Activated naive CD8-positive, alpha-beta T cell treated with anti-CD3 and anti-CD28 coated beads for 36 hours (primary cell): ENCODE results near the gene PMEPA1. TPM values are rescaled to one million over a fixed set of nuclear protein-coding genes. Genes with fewer than 3 reads are reported as not detected.

Experiments
- DNase-seq: peaks from one replicate; pipeline ENCODE4 v3.0.0; 2021
- H3K27ac Mint-ChIP-seq: one replicate; pipeline ENCODE4 v1.8.0; 2022; ENCODE audit warnings: mild to moderate bottlenecking, moderate library complexity, mixed read lengths
- H3K27me3 Mint-ChIP-seq: one replicate; pipeline ENCODE4 v1.8.0; 2022; ENCODE audit warnings: mild to moderate bottlenecking, mixed read lengths
- H3K36me3 Mint-ChIP-seq: one replicate; pipeline ENCODE4 v1.8.0; 2021; ENCODE audit warnings: mild to moderate bottlenecking, mixed read lengths
- H3K4me1 Mint-ChIP-seq: one replicate; pipeline ENCODE4 v1.8.0; 2021; ENCODE audit warnings: mixed read lengths
- H3K4me3 Mint-ChIP-seq: one replicate; pipeline ENCODE4 v1.8.0; 2022; ENCODE audit warnings: mild to moderate bottlenecking, moderate library complexity, mixed read lengths
- H3K9me3 Mint-ChIP-seq: one replicate; pipeline ENCODE4 v1.8.0; 2022; ENCODE audit warnings: mixed read lengths
- total RNA-seq, 2 experiments: library from RNA; stranded (reverse); gene quantifications; one replicate each; pipeline ENCODE4 v1.2.3, GENCODE V29; 2021

The PMEPA1 gene
- total RNA-seq, 2 experiments from 2014 or later = 1.0 to 1.7 TPM

DNA sequence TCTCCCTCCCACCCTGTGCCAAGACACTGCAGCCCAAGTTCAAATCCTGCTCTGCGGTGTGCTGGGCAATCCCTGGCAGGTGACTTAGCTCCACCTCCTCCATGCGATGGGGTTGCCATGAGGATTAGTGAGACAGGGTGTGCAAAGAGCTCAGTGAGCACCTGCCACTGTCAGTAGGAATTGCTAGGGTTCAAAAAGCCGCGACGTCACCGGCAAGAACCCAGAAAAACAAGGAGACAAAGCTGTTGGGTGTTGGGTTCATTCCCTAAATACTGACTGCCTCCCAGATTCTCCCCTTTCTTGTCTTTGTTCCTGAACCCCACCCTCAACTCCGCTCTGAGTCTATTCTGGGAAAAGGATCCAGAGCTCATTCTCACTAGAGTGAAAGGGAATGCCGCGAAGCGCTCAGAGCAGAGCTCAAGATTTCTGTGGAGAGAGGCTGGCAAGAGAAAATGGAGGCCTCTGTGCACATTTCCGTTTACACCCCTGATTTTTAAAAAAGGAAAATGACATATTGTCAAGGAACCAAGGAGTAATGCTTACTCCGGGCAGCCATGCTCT is 13.3 kb downstream of the PMEPA1 start:
- Mint-ChIP-seq H3K4me3 (no peak overlapping the region), H3K27me3 (no peaks in the 10 kb centered on the region), H3K36me3 (no peaks in the 10 kb centered on the region), H3K9me3 (no peaks in the 10 kb centered on the region), H3K4me1 (peaks cover 26% of the 10 kb centered on the region), H3K27ac (no peak overlapping the region)
- DNase-seq = no peak

DNA sequence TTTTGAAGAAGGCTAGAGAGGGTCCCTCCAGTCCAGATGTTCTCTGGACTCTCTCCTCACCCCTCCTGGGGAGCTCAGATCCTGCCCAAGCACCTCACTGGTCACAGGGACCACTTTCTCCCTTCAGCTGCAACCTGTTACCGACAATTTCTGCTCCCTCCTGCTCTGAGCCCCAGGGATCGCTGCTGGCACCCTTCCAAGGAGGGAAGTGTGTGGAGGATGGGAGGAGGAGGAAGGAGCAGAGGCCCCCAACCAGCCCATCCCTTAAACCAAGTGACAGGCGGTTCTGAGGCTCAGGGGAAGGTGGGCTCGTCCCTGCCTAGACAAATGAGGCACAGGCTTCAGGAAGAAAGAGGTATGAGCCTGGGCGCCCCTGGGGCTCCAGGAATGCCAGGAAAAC is 13.9 kb downstream of the PMEPA1 start:
- no peaks in the 10 kb centered on the region for H3K27me3 Mint-ChIP-seq
- no peak overlapping the region for H3K4me3 Mint-ChIP-seq
- no peaks in the 10 kb centered on the region for H3K36me3 Mint-ChIP-seq
- no peaks in the 10 kb centered on the region for H3K9me3 Mint-ChIP-seq
- peaks cover 24% of the 10 kb centered on the region for H3K4me1 Mint-ChIP-seq
- no peak for DNase-seq
- no peak overlapping the region for H3K27ac Mint-ChIP-seq

DNA sequence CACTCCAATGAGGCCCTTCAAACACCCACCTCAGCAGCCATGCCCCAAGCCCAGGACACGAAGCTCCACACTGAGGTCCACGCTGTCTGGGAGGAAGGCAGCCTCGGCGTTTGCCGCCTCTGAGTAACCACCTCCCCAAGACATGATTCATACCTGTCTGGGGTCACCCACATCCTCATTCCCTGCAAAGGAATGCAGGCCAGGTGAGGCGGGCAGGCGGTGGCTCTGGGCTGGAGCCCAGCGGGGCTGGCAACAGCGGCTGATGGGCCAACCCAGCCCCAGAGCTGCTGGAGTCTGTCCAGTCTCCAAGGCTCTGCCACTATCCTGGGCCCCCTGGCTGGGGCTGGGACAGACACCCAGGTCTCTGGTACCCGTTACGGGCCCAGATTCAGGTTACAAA is 14.8 kb downstream of the PMEPA1 start:
- H3K4me3 Mint-ChIP-seq = no peak overlapping the region
- H3K27me3 Mint-ChIP-seq = no peaks in the 10 kb centered on the region
- no peak overlapping the region for H3K27ac Mint-ChIP-seq
- H3K9me3 Mint-ChIP-seq = no peaks in the 10 kb centered on the region
- no peak for DNase-seq
- peaks cover 24% of the 10 kb centered on the region for H3K4me1 Mint-ChIP-seq
- H3K36me3 Mint-ChIP-seq = no peaks in the 10 kb centered on the region

DNA sequence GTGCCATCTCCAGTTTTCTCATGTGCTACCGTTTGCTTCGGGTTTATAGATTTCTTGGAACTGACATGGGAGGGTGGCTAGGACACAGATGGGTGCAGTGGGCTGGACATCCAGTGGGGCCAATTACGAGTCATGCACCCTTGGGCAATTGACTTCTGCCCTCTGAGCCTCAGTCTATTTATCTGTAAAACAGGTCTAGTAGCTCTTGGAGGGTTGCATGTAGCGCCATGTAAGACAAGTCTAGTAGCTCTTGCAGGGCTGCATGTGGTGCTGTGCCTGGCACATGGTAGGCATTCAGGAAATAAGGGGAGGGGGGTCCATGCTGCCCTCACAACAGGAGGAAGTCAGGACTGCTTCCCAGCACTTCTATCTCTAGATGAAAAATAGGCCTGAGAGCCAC is 15.3 kb downstream of the PMEPA1 start:
- H3K4me3 Mint-ChIP-seq = no peak overlapping the region
- H3K9me3 Mint-ChIP-seq = no peaks in the 10 kb centered on the region
- H3K4me1 Mint-ChIP-seq = peaks cover 24% of the 10 kb centered on the region
- DNase-seq = no peak
- no peaks in the 10 kb centered on the region for H3K36me3 Mint-ChIP-seq
- H3K27me3 Mint-ChIP-seq = no peaks in the 10 kb centered on the region
- no peak overlapping the region for H3K27ac Mint-ChIP-seq

DNA sequence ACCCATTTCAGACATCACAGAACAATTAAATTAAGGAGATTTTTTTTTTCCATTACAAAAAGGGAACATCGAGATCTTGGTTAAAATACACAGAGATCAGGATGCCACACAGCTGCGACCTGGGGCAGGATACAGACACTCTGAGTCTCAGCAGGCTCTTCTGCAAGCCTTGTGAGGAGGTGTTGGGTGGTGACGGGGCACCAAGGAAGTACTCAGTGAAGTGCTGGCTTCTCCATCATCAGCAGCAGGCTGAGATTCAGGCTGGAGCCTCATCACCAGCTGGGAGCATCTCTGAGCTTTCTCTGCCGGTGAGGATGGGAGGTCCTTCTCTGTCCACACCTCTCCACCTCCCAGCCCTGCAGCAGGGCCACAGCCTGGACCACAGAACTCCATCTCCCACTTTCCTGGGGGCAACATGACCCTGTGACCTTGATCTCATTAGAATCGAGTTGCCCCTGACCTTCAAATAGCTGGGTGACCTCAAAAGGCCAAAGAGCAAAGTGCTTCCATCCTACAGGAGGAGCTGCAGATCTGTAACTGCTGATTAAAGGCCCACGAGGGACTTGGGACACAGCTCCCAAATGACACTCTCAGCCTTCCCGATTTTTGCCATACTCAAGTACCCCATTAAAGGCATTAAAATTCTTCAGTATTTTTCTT is 16.0 kb downstream of the PMEPA1 start:
- Mint-ChIP-seq H3K9me3 (no peaks in the 10 kb centered on the region), H3K4me1 (peaks cover 19% of the 10 kb centered on the region), H3K27ac (no peak overlapping the region), H3K4me3 (no peak overlapping the region), H3K36me3 (no peaks in the 10 kb centered on the region), H3K27me3 (no peaks in the 10 kb centered on the region)
- DNase-seq = no peak

DNA sequence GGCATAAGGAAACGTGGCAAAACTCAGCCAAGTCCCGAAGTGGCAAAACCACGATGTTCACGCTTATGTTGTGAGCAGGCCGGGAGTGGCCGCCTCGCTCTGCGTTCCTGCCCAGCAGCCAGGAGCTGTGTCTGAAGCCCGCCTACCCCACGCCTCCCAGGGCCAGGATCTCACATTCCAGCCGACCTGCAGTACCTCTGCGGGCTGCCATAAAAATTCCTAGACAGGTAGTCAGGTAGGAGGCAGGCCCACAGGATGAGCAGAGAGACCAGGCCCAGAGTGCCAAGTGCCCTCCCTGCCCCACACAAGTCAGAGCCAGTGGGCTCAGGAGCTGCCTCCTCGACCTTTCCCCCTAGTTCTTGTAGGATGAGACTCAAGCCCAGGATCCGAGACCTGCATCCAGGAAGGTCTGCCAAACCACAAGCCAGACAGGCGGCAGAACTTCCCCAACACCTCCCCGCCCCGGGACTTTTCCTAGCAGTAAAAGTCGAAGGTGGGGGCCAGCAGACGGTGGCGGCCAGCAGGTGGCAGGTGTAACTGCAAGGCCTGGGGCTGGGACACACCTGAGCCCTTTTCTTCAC is 16.7 kb downstream of the PMEPA1 start:
- no peak overlapping the region for H3K27ac Mint-ChIP-seq
- no peaks in the 10 kb centered on the region for H3K36me3 Mint-ChIP-seq
- H3K4me1 Mint-ChIP-seq = peaks cover 12% of the 10 kb centered on the region
- no peak for DNase-seq
- H3K9me3 Mint-ChIP-seq = no peaks in the 10 kb centered on the region
- no peak overlapping the region for H3K4me3 Mint-ChIP-seq
- no peaks in the 10 kb centered on the region for H3K27me3 Mint-ChIP-seq

DNA sequence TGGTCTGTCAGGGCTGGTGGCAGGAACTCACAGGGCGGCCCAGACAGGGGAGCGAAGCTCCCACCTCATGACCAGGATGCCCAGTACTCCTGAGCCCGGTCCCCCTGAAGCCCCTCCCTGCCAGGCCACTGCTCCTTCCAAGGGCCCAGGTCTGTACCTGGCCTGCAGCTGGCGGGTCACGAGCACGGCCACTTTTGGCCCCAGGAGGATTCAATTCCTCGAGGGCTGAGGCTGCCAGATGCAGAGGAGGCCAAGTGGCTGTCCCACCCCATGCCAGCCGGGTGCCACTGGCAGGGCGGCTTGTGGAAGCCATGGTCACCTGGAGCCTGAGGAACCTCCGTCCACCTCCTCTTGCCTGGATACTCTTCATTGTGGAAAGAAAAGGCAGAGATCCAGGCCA is 17.4 kb downstream of the PMEPA1 start:
- Mint-ChIP-seq H3K27ac (no peak overlapping the region), H3K27me3 (no peaks in the 10 kb centered on the region)

DNA sequence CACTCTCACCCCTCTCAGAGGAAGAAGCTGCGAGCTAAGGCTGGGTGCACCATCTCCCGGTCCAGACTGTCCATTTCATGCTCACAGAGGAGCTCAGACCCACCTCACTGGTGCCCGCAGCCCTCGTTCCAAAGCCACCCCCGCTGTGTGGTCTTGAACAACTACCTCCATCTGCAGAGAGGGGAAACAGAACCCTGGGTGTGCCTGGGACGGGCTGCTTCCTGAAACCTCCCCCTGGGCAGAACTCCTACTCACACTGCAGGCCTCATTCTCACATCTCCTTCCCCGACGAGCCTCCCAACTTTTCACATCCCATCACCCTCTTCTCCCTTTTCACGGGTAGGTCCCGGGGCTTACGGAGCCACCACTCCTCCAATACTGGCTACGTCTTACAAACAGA is 18.1 kb downstream of the PMEPA1 start:
- Mint-ChIP-seq H3K27ac (no peak overlapping the region), H3K27me3 (no peaks in the 10 kb centered on the region), H3K4me1 (peaks cover 6% of the 10 kb centered on the region), H3K4me3 (no peak overlapping the region), H3K9me3 (no peaks in the 10 kb centered on the region), H3K36me3 (no peaks in the 10 kb centered on the region)
- DNase-seq = no peak

More for the DNA sequence above, 17.4 kb downstream of the PMEPA1 start:
- Mint-ChIP-seq H3K4me3 (no peak overlapping the region), H3K9me3 (no peaks in the 10 kb centered on the region), H3K4me1 (peaks cover 6% of the 10 kb centered on the region), H3K36me3 (no peaks in the 10 kb centered on the region)
- DNase-seq = no peak

DNA sequence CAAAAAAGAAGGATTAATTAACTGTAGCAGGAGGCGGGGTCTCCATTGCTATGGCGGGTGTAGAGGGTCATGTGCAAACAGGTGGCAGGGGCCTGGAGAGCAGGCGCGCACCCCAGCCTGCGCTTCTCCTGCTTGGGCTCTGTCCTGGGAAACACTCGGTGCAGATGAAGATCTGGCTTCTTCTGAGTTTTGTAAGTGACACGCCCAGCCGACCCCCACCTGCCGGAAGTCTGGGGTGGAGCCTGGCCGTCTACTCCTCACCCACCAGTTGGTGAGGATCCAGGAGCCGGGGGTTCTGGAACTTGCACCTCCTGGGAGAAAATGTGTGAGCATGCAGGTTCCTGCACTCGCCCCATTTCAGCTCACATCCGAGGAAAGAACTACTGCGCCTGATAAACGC is 19.3 kb downstream of the PMEPA1 start:
- no peaks in the 10 kb centered on the region for H3K27me3 Mint-ChIP-seq
- no peaks in the 10 kb centered on the region for H3K9me3 Mint-ChIP-seq
- no peak overlapping the region for H3K27ac Mint-ChIP-seq
- no peak for DNase-seq
- no peak overlapping the region for H3K4me3 Mint-ChIP-seq
- peaks cover 6% of the 10 kb centered on the region for H3K4me1 Mint-ChIP-seq
- H3K36me3 Mint-ChIP-seq = no peaks in the 10 kb centered on the region

DNA sequence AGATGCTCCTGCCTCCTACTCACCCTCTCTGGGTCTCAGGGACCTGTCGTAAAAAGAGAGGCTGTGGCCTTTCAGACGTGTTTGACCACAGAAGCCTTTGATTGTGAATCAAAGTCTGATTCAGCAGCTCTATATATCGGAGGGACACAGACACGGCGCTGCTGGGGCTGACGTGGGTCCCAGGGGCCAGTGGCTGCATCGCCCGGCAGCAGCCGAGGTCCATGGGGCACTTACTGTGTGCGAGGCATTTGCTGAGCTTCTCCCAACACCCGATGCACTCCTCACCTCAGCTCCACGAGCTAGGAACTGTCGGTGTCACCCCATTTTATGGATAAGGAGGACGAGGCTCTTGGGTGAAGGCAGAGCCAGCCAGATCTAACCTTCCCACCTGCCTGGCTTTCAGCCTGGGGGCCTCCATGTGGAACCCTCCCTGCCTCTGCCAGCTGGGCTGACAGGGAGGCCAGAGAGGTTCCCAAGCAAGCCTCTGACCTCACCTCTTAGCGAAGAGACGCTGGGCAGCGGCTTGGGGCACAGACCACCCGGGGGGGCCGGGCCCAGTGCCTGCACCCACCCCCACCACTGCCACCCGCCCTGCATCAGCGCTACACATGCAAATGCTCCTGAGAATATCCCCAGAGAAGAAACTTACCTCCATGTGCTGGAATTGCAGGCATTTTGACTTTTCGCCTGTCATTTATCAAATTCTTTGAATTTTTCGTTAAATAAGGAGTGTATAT is 19.9 kb downstream of the PMEPA1 start:
- no peak overlapping the region for H3K27ac Mint-ChIP-seq
- H3K9me3 Mint-ChIP-seq = no peaks in the 10 kb centered on the region
- peaks cover 6% of the 10 kb centered on the region for H3K4me1 Mint-ChIP-seq
- H3K27me3 Mint-ChIP-seq = no peaks in the 10 kb centered on the region
- no peak overlapping the region for H3K4me3 Mint-ChIP-seq
- DNase-seq = no peak
- H3K36me3 Mint-ChIP-seq = no peaks in the 10 kb centered on the region

DNA sequence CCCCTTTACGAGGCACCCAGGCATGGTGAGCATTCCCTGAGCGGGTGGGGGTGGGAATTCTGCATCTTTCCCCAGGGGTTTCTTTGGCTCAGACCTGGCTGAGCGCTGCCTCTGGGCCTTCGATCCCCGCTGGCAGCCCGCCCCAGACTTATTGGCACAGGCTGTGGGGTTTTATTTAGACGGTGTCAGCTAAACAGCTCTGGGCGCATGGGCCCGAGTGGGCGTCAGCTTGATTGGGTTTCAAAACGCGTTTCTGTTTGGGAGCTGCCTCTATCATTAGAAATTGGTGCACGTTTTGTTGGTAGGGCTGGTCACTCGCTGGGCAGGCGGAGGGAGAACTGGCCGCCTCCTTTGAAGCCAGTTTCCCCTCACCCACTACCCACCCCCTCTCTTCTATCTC is 21.0 kb downstream of the PMEPA1 start:
- no peak for DNase-seq
- H3K27ac Mint-ChIP-seq = no peak overlapping the region
- peaks cover 6% of the 10 kb centered on the region for H3K4me1 Mint-ChIP-seq
- H3K36me3 Mint-ChIP-seq = no peaks in the 10 kb centered on the region
- no peaks in the 10 kb centered on the region for H3K27me3 Mint-ChIP-seq
- no peak overlapping the region for H3K4me3 Mint-ChIP-seq
- H3K9me3 Mint-ChIP-seq = no peaks in the 10 kb centered on the region

DNA sequence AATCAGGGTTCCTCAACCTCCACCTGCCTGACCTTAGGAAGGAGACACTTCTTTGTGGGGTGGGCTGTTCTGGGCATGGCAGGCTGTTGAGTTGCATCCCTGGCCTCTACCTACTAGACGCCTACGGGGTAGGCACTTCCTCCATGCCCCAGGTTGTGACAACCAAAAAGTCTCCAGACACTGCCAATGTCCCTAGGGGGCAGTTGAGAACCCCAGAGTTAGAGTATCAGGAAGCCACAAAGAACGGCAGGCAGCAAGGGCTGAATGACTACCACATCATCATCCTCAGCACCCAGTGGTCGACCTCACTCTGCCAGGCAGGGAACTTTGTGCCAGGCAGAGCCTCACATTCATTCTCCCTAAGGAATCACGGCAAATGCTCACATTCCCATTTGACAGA is 21.5 kb downstream of the PMEPA1 start:
- no peaks in the 10 kb centered on the region for H3K9me3 Mint-ChIP-seq
- no peaks in the 10 kb centered on the region for H3K27me3 Mint-ChIP-seq
- no peak overlapping the region for H3K27ac Mint-ChIP-seq
- peaks cover 6% of the 10 kb centered on the region for H3K4me1 Mint-ChIP-seq
- H3K36me3 Mint-ChIP-seq = no peaks in the 10 kb centered on the region
- no peak overlapping the region for H3K4me3 Mint-ChIP-seq
- no peak for DNase-seq

DNA sequence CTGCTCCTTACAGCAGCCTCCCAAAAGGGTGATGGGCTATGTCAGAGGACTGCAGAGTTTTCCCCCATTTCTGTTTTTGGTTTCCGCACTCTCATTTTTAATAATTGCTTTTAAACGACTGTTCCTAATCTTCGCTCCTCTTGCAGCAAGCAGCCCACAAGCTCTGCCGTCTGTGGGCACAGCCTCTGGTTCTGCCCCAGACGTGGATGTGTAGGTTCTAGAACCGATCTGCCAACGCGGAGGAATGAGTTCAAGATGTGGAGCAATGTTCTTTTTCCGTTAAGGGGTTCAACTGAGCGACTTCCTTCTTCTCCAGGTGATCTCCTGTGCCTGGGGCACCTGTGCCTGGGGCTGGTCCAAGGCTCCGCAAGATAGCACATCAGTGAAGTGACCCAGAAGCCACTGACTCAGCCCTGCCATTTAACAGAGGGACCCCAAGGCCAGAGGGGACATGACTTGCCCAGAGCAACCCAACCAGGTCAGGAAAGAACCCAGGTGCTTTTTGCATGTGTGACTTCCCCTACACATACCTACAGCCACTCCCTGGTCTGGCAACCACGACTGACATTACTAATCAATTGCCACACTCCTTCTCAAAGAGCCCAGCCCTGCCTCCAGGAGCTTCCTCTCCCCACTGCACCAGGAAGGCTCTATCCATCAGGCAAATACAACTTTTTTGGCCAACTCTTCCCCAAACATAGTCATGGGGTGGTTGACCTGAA is 22.7 kb downstream of the PMEPA1 start:
- no peak for DNase-seq
- H3K27me3 Mint-ChIP-seq = no peaks in the 10 kb centered on the region
- H3K9me3 Mint-ChIP-seq = no peaks in the 10 kb centered on the region
- no peak overlapping the region for H3K4me3 Mint-ChIP-seq
- peaks cover 6% of the 10 kb centered on the region for H3K4me1 Mint-ChIP-seq
- H3K27ac Mint-ChIP-seq = no peak overlapping the region
- H3K36me3 Mint-ChIP-seq = no peaks in the 10 kb centered on the region

DNA sequence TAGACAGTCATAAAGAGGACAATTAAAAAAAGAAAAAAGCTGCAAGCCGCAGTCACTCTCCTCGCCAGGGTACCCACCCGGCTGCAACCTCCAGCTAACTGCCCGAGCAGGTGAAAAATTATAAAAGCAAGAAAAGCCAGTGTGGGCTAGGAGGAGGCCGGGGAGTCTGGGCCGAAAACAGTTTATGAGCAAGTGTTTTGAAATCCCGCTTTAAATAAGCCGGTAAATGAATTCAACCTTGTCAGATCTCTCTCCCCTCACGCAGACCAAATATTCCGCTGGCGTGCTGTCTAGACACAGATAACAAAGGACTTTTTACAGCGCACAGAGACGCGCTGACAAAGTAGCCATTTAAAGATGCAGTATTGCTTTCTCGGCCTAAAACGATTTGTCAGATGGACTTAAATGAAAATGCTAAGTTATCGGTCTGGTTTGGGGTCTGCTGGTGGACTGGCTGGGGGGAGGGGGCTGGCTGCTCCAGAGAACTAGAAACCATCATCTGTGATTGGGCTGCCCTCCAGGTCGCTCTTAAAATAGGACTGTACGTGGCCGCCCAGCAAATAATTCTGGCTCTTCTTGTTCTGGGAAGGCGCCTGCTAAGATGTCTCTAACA is 24.6 kb downstream of the PMEPA1 start:
- Mint-ChIP-seq H3K9me3 (no peaks in the 10 kb centered on the region), H3K27ac (no peak overlapping the region), H3K4me1 (peaks cover 17% of the 10 kb centered on the region), H3K36me3 (no peaks in the 10 kb centered on the region), H3K27me3 (no peaks in the 10 kb centered on the region), H3K4me3 (no peak overlapping the region)
- DNase-seq = no peak

DNA sequence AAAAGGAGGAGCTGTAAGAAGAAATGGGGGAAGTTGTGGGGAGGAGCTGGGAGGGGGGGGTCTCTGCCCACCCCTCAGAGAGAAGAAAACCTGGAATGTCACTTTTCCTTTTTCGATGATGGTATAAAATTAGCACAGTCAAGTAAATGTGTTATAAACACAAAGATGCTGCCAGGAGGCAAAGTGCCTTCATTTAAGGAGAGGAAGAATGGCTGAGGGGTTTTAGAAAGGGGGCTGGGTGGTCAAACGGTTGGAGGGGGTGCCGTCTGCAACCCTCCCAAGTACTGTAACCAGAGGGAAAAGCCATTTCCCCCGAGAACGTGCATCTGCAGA is 25.0 kb downstream of the PMEPA1 start:
- H3K4me1 Mint-ChIP-seq = peaks cover 21% of the 10 kb centered on the region
- H3K27ac Mint-ChIP-seq = no peak overlapping the region
- DNase-seq = no peak
- no peaks in the 10 kb centered on the region for H3K9me3 Mint-ChIP-seq
- no peaks in the 10 kb centered on the region for H3K27me3 Mint-ChIP-seq
- no peaks in the 10 kb centered on the region for H3K36me3 Mint-ChIP-seq
- no peak overlapping the region for H3K4me3 Mint-ChIP-seq
